GM19351 (cell line): ENCODE data around the gene RAPGEF5.

Source experiments
- ATAC-seq: cut with Tn5 transposase; IDR thresholded peaks from one replicate; pipeline ENCODE4 v1.9.1; 2021; ENCODE audit warnings: mild to moderate bottlenecking, moderate library complexity; ENCODE audit not compliant: unreplicated experiment

RAPGEF5 gene

GRCh38 chr7:22378199-22378980, 21.4 kb upstream of the RAPGEF5 start:
- ATAC-seq, result no peak

GRCh38 chr7:22377703-22378102, 20.7 kb upstream of the RAPGEF5 start:
- no peak for ATAC-seq

GRCh38 chr7:22375359-22376048, 18.6 kb upstream of the RAPGEF5 start:
- no peak for ATAC-seq

GRCh38 chr7:22373911-22374310, 17.0 kb upstream of the RAPGEF5 start:
- no peak for ATAC-seq

- ATAC-seq, result no peak
Measured at GRCh38 chr7:22373388-22373787, 16.4 kb upstream of the RAPGEF5 start.

GRCh38 chr7:22372863-22373262, 15.9 kb upstream of the RAPGEF5 start:
- ATAC-seq, result no peak

GRCh38 chr7:22371878-22372277, 14.9 kb upstream of the RAPGEF5 start:
- ATAC-seq, result no peak

GRCh38 chr7:22364900-22365299, 7.9 kb upstream of the RAPGEF5 start:
- ATAC-seq, result no peak

GRCh38 chr7:22363756-22364422, 6.9 kb upstream of the RAPGEF5 start:
- ATAC-seq, result no peak

GRCh38 chr7:22361795-22362194, 4.8 kb upstream of the RAPGEF5 start:
- ATAC-seq, result no peak

- no peak for ATAC-seq
Measured at GRCh38 chr7:22361320-22361719, 4.4 kb upstream of the RAPGEF5 start.

GRCh38 chr7:22358820-22359697, 2.1 kb upstream of the RAPGEF5 start:
- no peak for ATAC-seq

- ATAC-seq, result no peak
Measured at GRCh38 chr7:22357311-22358175, 589 bp upstream of the RAPGEF5 start.

GRCh38 chr7:22356010-22356691, 803 bp downstream of the RAPGEF5 start:
- peak; percentile 24 for ATAC-seq

GRCh38 chr7:22355620-22356009, 1.3 kb downstream of the RAPGEF5 start:
- ATAC-seq, result no peak

GRCh38 chr7:22354462-22354861, 2.5 kb downstream of the RAPGEF5 start:
- no peak for ATAC-seq

GRCh38 chr7:22352887-22353286, 4.1 kb downstream of the RAPGEF5 start:
- ATAC-seq, result no peak

- ATAC-seq, result no peak
Measured at GRCh38 chr7:22351878-22352277, 5.1 kb downstream of the RAPGEF5 start.

GRCh38 chr7:22351329-22351692, 5.6 kb downstream of the RAPGEF5 start:
- ATAC-seq, result peak; percentile 69
